HEK293 (cell line): ENCODE data around the gene PLCXD1.
A peak's percentile ranks its signal among the peaks of the same experiment; 100 is the strongest.
"Not testable (repeated sequence)": the region's sequence is repeated elsewhere in the genome, so short reads cannot be mapped to it uniquely, and the experiment has no call there.

Experiments
- CTCF ChIA-PET: fragments of 350-600 bp; formaldehyde crosslinking; extraction: SDS; loops from one replicate; lab custom pipeline; 2021; ENCODE audit warnings: antibody characterized with exemption; lab: Yijun Ruan, JAX
- POLR2A ChIA-PET: fragments of 300-600 bp; formaldehyde crosslinking; extraction: SDS; loops from one replicate; lab custom pipeline; 2020; ENCODE audit warnings: antibody characterized with exemption, inconsistent platforms; lab: Yijun Ruan, JAX
- H3K27ac ChIP-seq: fragments of 200-500 bp; sonication (Bioruptor generic); 2 replicates; pipeline ENCODE4 v1.5.1; 2014; ENCODE audit warnings: low read depth, low read length, control low read depth, inconsistent platforms; ENCODE audit errors: extremely low read depth
- H3K36me3 ChIP-seq, 2 experiments: fragments of 200-500 bp in 1 of 2; sonication (Bioruptor generic) in 1 of 2; 1 replicate in 1 of 2; 2 replicates in 1 of 2; pipeline ENCODE4 v1.5.1; 2014 to 2017; ENCODE audit warnings: inconsistent platforms in 2 of 2, low read length in 2 of 2; ENCODE audit not compliant: control insufficient read depth in 2 of 2, insufficient read depth in 1 of 2
- H3K4me1 ChIP-seq: fragments of 200-500 bp; sonication (Bioruptor generic); 2 replicates; pipeline ENCODE4 v1.5.1; 2014; ENCODE audit warnings: mild to moderate bottlenecking, low read length, inconsistent platforms; ENCODE audit not compliant: control insufficient read depth, insufficient read depth
- H3K4me3 ChIP-seq: 2 replicates; pipeline ENCODE4 v1.5.1; 2011; ENCODE audit warnings: low read depth, mild to moderate bottlenecking, control low read depth, low read length, moderate library complexity
- H3K9me3 ChIP-seq: fragments of 200-500 bp; sonication (Bioruptor generic); 2 replicates; pipeline ENCODE4 v1.5.1; 2014; ENCODE audit warnings: low read depth, low read length, inconsistent platforms; ENCODE audit not compliant: control insufficient read depth, insufficient read depth
- REPIN1 ChIP-seq: fragments of 450-650 bp; formaldehyde crosslinking; IDR thresholded peaks from 2 replicates; pipeline ENCODE4 v1.5.1; 2017; ENCODE audit warnings: missing biosample characterization, missing genetic modification characterization, low read depth
- SCRT1 ChIP-seq: fragments of 450-650 bp; formaldehyde crosslinking; IDR thresholded peaks from 2 replicates; pipeline ENCODE4 v1.5.1; 2016; ENCODE audit warnings: missing biosample characterization, missing genetic modification characterization, borderline replicate concordance
- SCRT2 ChIP-seq: fragments of 450-650 bp; formaldehyde crosslinking; IDR thresholded peaks from 2 replicates; pipeline ENCODE4 v1.5.1; 2016; ENCODE audit warnings: missing biosample characterization, missing genetic modification characterization
- SP2 ChIP-seq: fragments of 450-650 bp; formaldehyde crosslinking; IDR thresholded peaks from 2 replicates; pipeline ENCODE4 v1.5.1; 2016; ENCODE audit warnings: missing biosample characterization, missing genetic modification characterization
- ZBTB48 ChIP-seq: fragments of 450-650 bp; formaldehyde crosslinking; IDR thresholded peaks from 2 replicates; pipeline ENCODE4 v1.5.1; 2016; ENCODE audit warnings: missing biosample characterization, missing genetic modification characterization
- ZBTB6 ChIP-seq: fragments of 450-650 bp; formaldehyde crosslinking; IDR thresholded peaks from 2 replicates; pipeline ENCODE4 v1.5.1; 2017; ENCODE audit warnings: missing biosample characterization, missing genetic modification characterization
- ZFP69B ChIP-seq: fragments of 450-650 bp; formaldehyde crosslinking; IDR thresholded peaks from 2 replicates; pipeline ENCODE4 v1.5.1; 2016; ENCODE audit warnings: missing biosample characterization, missing genetic modification characterization
- ZNF114 ChIP-seq: fragments of 450-650 bp; formaldehyde crosslinking; IDR thresholded peaks from 2 replicates; pipeline ENCODE4 v1.5.0; 2017; ENCODE audit warnings: missing biosample characterization, missing genetic modification characterization
- ZNF121 ChIP-seq: fragments of 450-650 bp; formaldehyde crosslinking; IDR thresholded peaks from 2 replicates; pipeline ENCODE4 v1.5.1; 2016; ENCODE audit warnings: missing biosample characterization, missing genetic modification characterization
- ZNF239 ChIP-seq: fragments of 450-650 bp; formaldehyde crosslinking; IDR thresholded peaks from 2 replicates; pipeline ENCODE4 v1.5.1; 2016; ENCODE audit warnings: missing biosample characterization, missing genetic modification characterization
- ZNF266 ChIP-seq: fragments of 450-650 bp; formaldehyde crosslinking; IDR thresholded peaks from 2 replicates; pipeline ENCODE4 v1.5.1; 2016; ENCODE audit warnings: missing biosample characterization, missing genetic modification characterization, low read depth
- ZNF426 ChIP-seq: fragments of 450-650 bp; formaldehyde crosslinking; IDR thresholded peaks from 2 replicates; pipeline ENCODE4 v1.5.1; 2017; ENCODE audit warnings: missing biosample characterization, missing genetic modification characterization, mild to moderate bottlenecking, inconsistent platforms, moderate library complexity
- ZNF521 ChIP-seq: fragments of 450-650 bp; formaldehyde crosslinking; IDR thresholded peaks from 2 replicates; pipeline ENCODE4 v1.5.1; 2017; ENCODE audit warnings: missing biosample characterization, mild to moderate bottlenecking, missing genetic modification characterization
- ZNF580 ChIP-seq: fragments of 450-650 bp; formaldehyde crosslinking; IDR thresholded peaks from 2 replicates; pipeline ENCODE4 v1.5.1; 2016; ENCODE audit warnings: missing biosample characterization, missing genetic modification characterization
- ZNF621 ChIP-seq: fragments of 450-650 bp; formaldehyde crosslinking; IDR thresholded peaks from 2 replicates; pipeline ENCODE4 v1.5.1; 2017; ENCODE audit warnings: missing biosample characterization, missing genetic modification characterization
- ZNF776 ChIP-seq: fragments of 450-650 bp; formaldehyde crosslinking; IDR thresholded peaks from 2 replicates; pipeline ENCODE4 v1.5.0; 2017; ENCODE audit warnings: missing biosample characterization, missing genetic modification characterization, borderline replicate concordance
- ZNF785 ChIP-seq: fragments of 450-650 bp; formaldehyde crosslinking; IDR thresholded peaks from 2 replicates; pipeline ENCODE4 v1.5.1; 2016; ENCODE audit warnings: missing biosample characterization, missing genetic modification characterization
- ZNF791 ChIP-seq: fragments of 450-650 bp; formaldehyde crosslinking; IDR thresholded peaks from 2 replicates; pipeline ENCODE4 v1.5.1; 2016; ENCODE audit warnings: missing biosample characterization, missing genetic modification characterization
- ZNF792 ChIP-seq: fragments of 450-650 bp; formaldehyde crosslinking; IDR thresholded peaks from 2 replicates; pipeline ENCODE4 v1.5.1; 2016; ENCODE audit warnings: missing biosample characterization, missing genetic modification characterization
- TF ChIP-seq, protein P1 (sequence below): fragments of 450-650 bp; formaldehyde crosslinking; conservative IDR thresholded peaks from 2 replicates; pipeline ENCODE4 v1.5.1; 2016; ENCODE audit warnings: low read depth, missing biosample characterization, missing genetic modification characterization

The PLCXD1 gene

DNA sequence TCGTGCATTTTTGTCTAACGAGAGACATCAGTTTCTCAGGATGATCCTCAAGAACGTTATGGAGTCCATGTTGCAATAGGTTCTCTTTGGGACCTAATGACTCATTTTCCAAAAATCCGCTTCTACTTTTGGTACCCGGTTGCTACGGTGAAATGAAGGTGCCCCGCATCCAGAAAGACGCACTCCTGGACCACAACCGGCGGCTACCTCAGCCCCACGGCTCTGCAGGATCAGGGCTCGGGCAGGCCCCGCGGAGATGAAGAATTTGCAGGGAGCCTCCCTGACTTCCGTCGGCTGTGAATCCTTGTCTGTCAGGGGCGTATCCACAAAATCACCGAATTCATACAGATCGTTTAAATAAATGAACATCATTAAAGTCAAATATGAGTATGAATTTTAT, 21.8 kb downstream of the PLCXD1 start:
- H3K4me1 ChIP-seq: no peaks in the 10 kb centered on the region
- H3K36me3 ChIP-seq: peaks cover 36 to 75% of the 10 kb centered on the region in 2 experiments
- ChIA-PET POLR2A (no interaction called here), CTCF (no interaction called here)
- no peak for TF ChIP-seq ZBTB48
- H3K27ac ChIP-seq: no peak overlapping the region
- H3K9me3 ChIP-seq: no peaks in the 10 kb centered on the region
- no peak overlapping the region for H3K4me3 ChIP-seq

DNA sequence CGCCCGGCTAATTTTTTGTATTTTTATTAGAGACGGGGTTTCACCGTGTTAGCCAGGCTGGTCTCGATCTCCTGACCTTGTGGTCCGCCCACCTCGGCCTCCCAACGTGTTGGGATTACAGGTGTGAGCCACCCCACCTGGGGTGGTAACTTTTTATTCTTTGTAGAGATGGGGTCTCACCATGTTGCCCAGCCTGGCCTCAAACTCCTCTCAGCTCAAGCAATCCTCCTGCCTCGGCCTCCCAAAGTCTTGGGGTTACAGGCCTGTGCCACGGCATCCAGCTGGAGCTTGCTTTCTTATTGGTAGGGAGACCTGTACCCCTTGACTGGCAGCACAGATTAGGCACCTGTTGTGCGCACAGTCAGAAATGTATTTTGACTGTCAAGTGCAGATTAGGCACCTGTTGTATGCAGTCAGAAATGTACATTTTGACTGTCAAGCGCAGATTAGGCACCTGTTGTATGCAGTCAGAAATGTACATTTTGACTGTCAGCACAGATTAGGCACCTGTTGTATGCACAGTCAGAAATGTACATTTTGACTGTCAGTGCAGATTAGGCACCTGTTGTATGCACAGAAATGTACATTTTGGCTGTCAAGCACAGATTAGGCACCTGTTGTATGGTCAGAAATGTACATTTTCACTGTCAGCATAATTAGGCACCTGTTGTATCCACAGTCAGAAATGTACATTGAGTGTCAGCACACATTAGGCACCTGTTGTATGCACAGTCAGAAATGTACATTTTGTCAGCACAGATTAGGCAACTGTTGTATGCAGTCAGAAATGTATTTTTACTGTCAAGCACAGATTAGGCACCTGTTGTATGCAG, 24.8 kb downstream of the PLCXD1 start:
- POLR2A ChIA-PET, H3K4me1 ChIP-seq, H3K27ac ChIP-seq, H3K9me3 ChIP-seq, H3K4me3 ChIP-seq, CTCF ChIA-PET: not testable (repeated sequence)
- TF ChIP-seq SCRT1 (tag by site-specific recombination) (peak; percentile 95), ZNF121 (tag by site-specific recombination) (peak; percentile 87), ZNF792 (tag by site-specific recombination) (peak; percentile 99), SCRT2 (tag by site-specific recombination) (peak; percentile 78)
- peaks cover 29 to 67% of the 10 kb centered on the region in 2 experiments for H3K36me3 ChIP-seq

DNA sequence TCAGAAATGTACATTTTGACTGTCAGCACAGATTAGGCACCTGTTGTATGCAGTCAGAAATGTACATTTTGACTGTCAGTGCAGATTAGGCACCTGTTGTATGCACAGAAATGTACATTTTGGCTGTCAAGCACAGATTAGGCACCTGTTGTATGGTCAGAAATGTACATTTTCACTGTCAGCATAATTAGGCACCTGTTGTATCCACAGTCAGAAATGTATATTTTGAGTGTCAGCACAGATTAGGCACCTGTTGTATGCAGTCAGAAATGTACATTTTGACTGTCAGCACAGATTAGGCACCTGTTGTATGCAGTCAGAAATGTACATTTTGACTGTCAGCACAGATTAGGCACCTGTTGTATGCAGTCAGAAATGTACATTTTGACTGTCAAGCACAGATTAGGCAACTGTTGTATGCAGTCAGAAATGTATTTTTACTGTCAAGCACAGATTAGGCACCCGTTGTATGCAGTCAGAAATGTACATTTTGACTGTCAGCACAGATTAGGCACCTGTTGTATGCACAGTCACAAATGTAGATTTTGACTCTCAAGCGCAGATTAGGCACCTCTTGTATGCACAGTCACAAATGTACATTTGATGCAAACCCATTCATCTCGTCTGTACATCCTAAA, 25.6 kb downstream of the PLCXD1 start:
- H3K9me3 ChIP-seq: not testable (repeated sequence)

GRCh38 chrX:307261-308111, 26.3 kb downstream of the PLCXD1 start:
- peaks cover 25 to 68% of the 10 kb centered on the region in 2 experiments for H3K36me3 ChIP-seq
- H3K9me3 ChIP-seq: no peaks in the 10 kb centered on the region
- no peak overlapping the region for H3K27ac ChIP-seq
- ChIA-PET CTCF (no interaction called here), POLR2A (no interaction called here)
- H3K4me3 ChIP-seq: no peak overlapping the region
- no peaks in the 10 kb centered on the region for H3K4me1 ChIP-seq
- TF ChIP-seq ZNF785 (tag by site-specific recombination) (no peak), ZNF521 (tag by site-specific recombination) (no peak), SP2 (tag by site-specific recombination) (no peak), ZNF114 (no peak), REPIN1 (tag by site-specific recombination) (no peak), ZNF621 (tag by site-specific recombination) (no peak), ZNF426 (tag by site-specific recombination) (no peak), ZBTB6 (tag by site-specific recombination) (no peak), ZNF580 (tag by site-specific recombination) (no peak), ZNF776 (tag by site-specific recombination) (no peak), ZFP69B (tag by site-specific recombination) (no peak), ZNF791 (tag by site-specific recombination) (no peak), ZNF266 (tag by site-specific recombination) (no peak), ZNF239 (tag by site-specific recombination) (no peak)
- TF ChIP-seq, protein P1, sequence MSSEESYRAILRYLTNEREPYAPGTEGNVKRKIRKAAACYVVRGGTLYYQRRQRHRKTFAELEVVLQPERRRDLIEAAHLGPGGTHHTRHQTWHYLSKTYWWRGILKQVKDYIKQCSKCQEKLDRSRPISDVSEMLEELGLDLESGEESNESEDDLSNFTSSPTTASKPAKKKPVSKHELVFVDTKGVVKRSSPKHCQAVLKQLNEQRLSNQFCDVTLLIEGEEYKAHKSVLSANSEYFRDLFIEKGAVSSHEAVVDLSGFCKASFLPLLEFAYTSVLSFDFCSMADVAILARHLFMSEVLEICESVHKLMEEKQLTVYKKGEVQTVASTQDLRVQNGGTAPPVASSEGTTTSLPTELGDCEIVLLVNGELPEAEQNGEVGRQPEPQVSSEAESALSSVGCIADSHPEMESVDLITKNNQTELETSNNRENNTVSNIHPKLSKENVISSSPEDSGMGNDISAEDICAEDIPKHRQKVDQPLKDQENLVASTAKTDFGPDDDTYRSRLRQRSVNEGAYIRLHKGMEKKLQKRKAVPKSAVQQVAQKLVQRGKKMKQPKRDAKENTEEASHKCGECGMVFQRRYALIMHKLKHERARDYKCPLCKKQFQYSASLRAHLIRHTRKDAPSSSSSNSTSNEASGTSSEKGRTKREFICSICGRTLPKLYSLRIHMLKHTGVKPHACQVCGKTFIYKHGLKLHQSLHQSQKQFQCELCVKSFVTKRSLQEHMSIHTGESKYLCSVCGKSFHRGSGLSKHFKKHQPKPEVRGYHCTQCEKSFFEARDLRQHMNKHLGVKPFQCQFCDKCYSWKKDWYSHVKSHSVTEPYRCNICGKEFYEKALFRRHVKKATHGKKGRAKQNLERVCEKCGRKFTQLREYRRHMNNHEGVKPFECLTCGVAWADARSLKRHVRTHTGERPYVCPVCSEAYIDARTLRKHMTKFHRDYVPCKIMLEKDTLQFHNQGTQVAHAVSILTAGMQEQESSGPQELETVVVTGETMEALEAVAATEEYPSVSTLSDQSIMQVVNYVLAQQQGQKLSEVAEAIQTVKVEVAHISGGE: no peak

More for the DNA sequence above, 25.6 kb downstream of the PLCXD1 start:
- not testable (repeated sequence) for H3K27ac ChIP-seq
- TF ChIP-seq SCRT1 (tag by site-specific recombination): peak; percentile 67; the same call in 1 of the 2 replicates
- 0 out of 2 replicates have a peak, but pooled peaks have one; percentile 6 for TF ChIP-seq SCRT2 (tag by site-specific recombination)
- TF ChIP-seq, all 188 proteins: peak for 2; not testable (repeated sequence) for 186
- CTCF ChIA-PET, H3K4me1 ChIP-seq, H3K4me3 ChIP-seq, POLR2A ChIA-PET: not testable (repeated sequence)
- peaks cover 23 to 67% of the 10 kb centered on the region in 2 experiments for H3K36me3 ChIP-seq
